Testis (tissue), 3 donors: ENCODE measurements around the gene IQSEC1. TPM values are rescaled to one million over a fixed set of nuclear protein-coding genes. Genes with fewer than 3 reads are reported as not detected.

Source experiments
- DNase-seq: peaks from one replicate; pipeline ENCODE4 v3.0.0-alpha.2; 2019
- H3K27ac ChIP-seq, 2 donors: fragments of 200-600 bp; sonication (generic); one replicate each; pipeline ENCODE4 v1.5.1; 2019
- H3K27me3 ChIP-seq: fragments of 200-600 bp; sonication (generic); one replicate; pipeline ENCODE4 v1.5.1; 2019
- H3K36me3 ChIP-seq: fragments of 200-600 bp; sonication (generic); one replicate; pipeline ENCODE4 v1.5.1; 2017; ENCODE audit warnings: low read depth; ENCODE audit errors: missing control alignments
- H3K4me1 ChIP-seq: fragments of 200-600 bp; sonication (generic); one replicate; pipeline ENCODE4 v1.5.1; 2019
- H3K4me3 ChIP-seq, 2 donors: fragments of 200-600 bp; sonication (generic); one replicate each; pipeline ENCODE4 v1.5.1; 2017 to 2019
- H3K9me3 ChIP-seq: fragments of 200-600 bp; sonication (generic); one replicate; pipeline ENCODE4 v1.5.1; 2017
- CTCF ChIP-seq, 3 experiments: fragments of 450-650 bp in 2 of 3; fragments of 200-600 bp in 1 of 3; sonication (generic) in 1 of 3; IDR thresholded peaks; one replicate each; pipeline ENCODE4 v1.5.1; 2016 to 2019; ENCODE audit warnings: antibody characterized with exemption in 3 of 3, mild to moderate bottlenecking in 2 of 3, moderate library complexity in 1 of 3
- POLR2A ChIP-seq: fragments of 450-650 bp; IDR thresholded peaks from one replicate; pipeline ENCODE4 v1.6.1; 2017; ENCODE audit warnings: antibody characterized with exemption, mild to moderate bottlenecking, moderate library complexity
- WGBS, 2 donors: methylation state at CpG; one replicate each; pipeline ENCODE4 v1.1.5; 2018; 5-methylcytosine and 5-hydroxymethylcytosine counted together
- intact Hi-C: fragments of 100-400 bp; cut with DNase I; formaldehyde crosslinking; loops from one replicate; pipeline ENCODE4 v1.15.1; 2023; ENCODE audit warnings: low total_unique reads
- polyA plus RNA-seq: library from polyadenylated mRNA; stranded (reverse); fragments of 350-450 nt; fragmentation: Illumina TruSeq; extraction: RNeasy Lipid Tissue Mini Kit (QIAGEN cat#74804); gene quantifications from one replicate; pipeline ENCODE4 v1.2.3, GENCODE V29; 2014; ENCODE audit warnings: low read depth, low replicate concordance; ENCODE audit not compliant: insufficient read depth
- total RNA-seq, 2 donors: library from RNA; depleted of rRNA; stranded (reverse); fragments of >200 nt; gene quantifications; one replicate each; pipeline ENCODE4 v1.2.3, GENCODE V29; 2016

IQSEC1 gene
- total and polyA plus RNA-seq, 3 donors from 2014 or later, result 32.9 to 89.4 (median 74.3) TPM

DNA sequence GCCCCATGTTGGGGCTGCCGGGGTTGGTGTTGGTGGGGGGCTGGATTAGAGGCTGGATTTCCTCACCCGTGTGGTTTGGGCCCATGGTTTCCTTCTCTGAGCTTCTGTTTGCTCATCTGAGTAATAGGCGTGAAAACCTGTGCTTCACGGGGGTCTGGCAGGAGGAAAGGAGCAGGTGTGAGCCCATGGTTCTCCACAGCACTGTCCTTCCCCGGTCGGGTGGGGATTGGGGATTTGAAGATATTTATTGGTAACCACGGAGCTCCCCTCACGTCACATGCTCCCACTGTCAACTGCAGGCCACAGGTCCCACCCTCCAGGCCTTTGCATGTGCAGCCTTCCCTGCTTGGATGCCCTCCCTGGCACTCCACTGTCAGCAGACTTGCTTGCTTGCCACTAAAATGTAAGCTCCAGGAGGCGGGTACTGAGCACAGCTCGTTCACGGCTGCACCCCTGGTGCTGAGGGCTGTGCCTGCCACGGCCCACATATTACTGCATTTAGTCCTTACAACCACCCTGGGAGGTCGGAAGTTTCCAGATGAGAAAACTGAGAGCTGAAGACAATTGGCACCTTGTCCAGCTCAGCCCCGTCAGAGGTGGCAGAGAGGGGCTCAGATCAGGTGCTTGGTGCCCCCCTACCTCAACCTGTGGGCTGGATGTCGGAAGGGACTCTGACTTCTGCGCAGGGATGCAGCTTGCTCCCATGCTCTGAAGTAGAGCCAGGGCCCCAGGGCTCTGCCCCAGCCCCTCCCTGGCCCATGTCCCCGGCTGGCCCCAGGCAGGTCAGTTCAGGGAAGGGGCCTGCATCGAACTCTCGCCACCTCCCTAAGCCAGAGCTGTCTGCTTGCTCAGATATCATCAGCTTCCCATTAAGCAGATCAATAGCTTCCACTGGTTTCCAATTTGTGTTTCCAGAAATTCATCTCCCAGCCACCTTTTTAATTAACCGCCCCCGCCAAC is 29.4 kb upstream of the IQSEC1 start:
- TF ChIP-seq POLR2A, result no peak
- 87 to 88% methylated on average over 17 to 21 of the region's 21 CpGs for WGBS, 2 donors
- intact Hi-C loops, result no loop called here
- DNase-seq, result no peak
- H3K27me3 ChIP-seq, result no peaks in the 10 kb centered on the region
- H3K4me3 ChIP-seq, result no peak overlapping the region
- H3K27ac ChIP-seq, result no peak overlapping the region
- H3K36me3 ChIP-seq, result no peaks in the 10 kb centered on the region
- H3K9me3 ChIP-seq, result no peaks in the 10 kb centered on the region
- no peaks in the 10 kb centered on the region for H3K4me1 ChIP-seq

DNA sequence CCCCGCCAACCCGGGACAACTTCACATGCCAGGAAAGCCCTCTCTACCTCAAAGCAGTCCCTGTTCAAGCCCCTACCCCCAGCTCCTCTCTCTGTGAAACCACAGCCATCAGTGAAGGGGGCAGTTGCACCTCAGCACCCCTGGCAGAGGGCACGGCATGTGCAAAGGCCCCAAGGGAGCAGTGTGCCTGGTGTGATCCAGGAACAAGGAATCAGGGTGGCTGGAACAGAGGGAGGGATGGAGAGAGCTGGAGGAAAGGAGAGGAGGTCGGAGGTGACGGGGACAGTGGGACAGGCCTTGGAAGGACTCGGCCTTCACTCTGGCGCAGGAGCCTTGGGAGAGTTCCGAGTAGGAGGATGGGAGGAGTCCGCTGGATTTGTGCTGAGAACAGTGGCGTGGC is 26.5 kb upstream of the IQSEC1 start:
- intact Hi-C loops, result no loop called here
- 90 to 97% methylated on average over 10 of the region's 10 CpGs for WGBS, 2 donors
- H3K4me3 ChIP-seq, result no peak overlapping the region

DNA sequence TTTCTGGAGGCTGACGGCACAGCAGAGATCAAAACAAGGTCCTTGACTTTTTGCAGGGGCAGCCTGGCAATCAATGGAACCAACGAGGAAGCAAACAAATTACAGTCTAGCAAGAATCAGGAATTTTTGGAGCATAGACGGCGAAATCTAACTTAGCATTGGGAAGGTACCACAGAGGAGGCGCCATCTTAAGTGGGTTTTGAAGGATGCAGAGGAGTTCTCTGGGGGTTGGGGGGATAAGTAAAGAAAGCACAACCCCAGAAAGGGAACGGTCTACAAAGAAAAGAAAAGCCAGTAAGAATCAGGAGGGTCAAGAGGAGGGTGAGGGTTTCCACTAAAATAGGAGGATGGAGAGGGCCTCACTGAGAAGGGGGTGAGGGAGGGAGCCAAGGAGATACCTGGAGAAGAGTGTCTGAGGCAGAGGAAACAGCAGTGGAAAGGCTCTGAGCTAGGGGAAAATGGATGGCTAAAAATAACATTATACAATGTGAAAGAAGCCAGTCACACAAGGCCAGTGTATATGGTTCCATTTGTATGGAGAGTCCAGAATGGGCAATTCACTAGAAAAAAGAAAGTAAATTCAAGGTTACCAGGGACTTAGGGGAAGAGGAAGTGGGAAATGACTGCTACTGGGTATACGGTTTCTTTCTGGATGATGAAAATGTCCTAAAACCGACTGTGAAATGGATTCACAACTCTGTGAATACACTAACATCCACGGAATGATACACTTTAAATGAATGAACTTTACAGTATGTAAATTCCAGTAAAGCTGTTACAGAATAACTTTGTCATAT is 25.2 kb upstream of the IQSEC1 start:
- WGBS, 2 donors, result 89 to 91% methylated on average over 9 of the region's 9 CpGs
- intact Hi-C loops, result no loop called here
- Histone ChIP-seq H3K4me3 (no peak overlapping the region), H3K27ac (no peak overlapping the region), H3K36me3 (no peaks in the 10 kb centered on the region), H3K27me3 (no peaks in the 10 kb centered on the region), H3K9me3 (no peaks in the 10 kb centered on the region), H3K4me1 (peaks cover 5% of the 10 kb centered on the region)
- no peak for DNase-seq
- TF ChIP-seq POLR2A (no peak), CTCF (IDR thresholded peaks at IDR 0.05) (no peak)

More for the DNA sequence above, 26.5 kb upstream of the IQSEC1 start:
- Histone ChIP-seq H3K4me1 (no peaks in the 10 kb centered on the region), H3K27ac (no peak overlapping the region), H3K9me3 (no peaks in the 10 kb centered on the region), H3K27me3 (no peaks in the 10 kb centered on the region), H3K36me3 (no peaks in the 10 kb centered on the region)
- no peak for TF ChIP-seq POLR2A
- DNase-seq, result no peak

- H3K4me3 ChIP-seq, result no peak overlapping the region
- WGBS, 2 donors, result 95% methylated on average over 7 to 8 of the region's 8 CpGs
Measured at GRCh38 chr3:13096356-13096755, 23.1 kb upstream of the IQSEC1 start.

DNA sequence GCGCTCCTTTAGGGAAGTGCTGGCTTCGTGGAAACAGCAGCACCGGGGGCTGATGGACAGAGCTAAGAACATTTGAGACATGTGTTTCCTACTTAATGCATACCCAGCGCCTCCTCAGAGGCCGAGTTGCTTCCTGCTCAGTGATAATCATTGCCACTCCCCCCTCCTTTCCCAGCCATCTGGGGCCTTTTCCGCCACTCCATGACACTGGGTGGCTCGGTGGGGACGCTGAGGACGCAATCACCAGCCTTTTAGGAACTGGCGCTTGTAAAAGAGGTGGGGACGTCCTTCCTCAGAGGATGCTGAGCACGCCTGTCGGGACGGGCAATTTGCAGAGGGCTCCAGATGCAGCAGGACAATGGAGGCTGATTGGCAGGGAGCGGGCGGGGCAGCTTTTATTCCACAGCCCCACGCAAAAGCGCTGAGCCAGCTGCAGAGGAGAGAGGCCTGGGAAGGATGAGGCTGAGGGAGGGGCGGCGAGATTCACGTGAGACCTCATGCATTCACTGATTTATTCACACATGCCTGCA is 22.2 kb upstream of the IQSEC1 start:
- Histone ChIP-seq H3K36me3 (no peaks in the 10 kb centered on the region), H3K4me1 (peaks cover 28% of the 10 kb centered on the region), H3K4me3 (no peak overlapping the region), H3K27me3 (no peaks in the 10 kb centered on the region), H3K9me3 (no peaks in the 10 kb centered on the region), H3K27ac (no peak overlapping the region)
- no peak for DNase-seq
- TF ChIP-seq CTCF (IDR thresholded peaks at IDR 0.05), result no peak
- intact Hi-C loops, result no loop called here
- WGBS, 2 donors, result 46 to 76% methylated on average over 17 to 21 of the region's 21 CpGs

More at GRCh38 chr3:13096356-13096755, 23.1 kb upstream of the IQSEC1 start:
- TF ChIP-seq CTCF (IDR thresholded peaks at IDR 0.05), result no peak
- TF ChIP-seq POLR2A, result no peak
- Histone ChIP-seq H3K4me1 (peaks cover 23% of the 10 kb centered on the region), H3K36me3 (no peaks in the 10 kb centered on the region), H3K27ac (no peak overlapping the region), H3K9me3 (no peaks in the 10 kb centered on the region), H3K27me3 (no peaks in the 10 kb centered on the region)
- DNase-seq, result no peak
- intact Hi-C loops, result no loop called here
